IMR-90 (cell line): Measurements from ENCODE around the gene ARHGEF10L. TPM values are rescaled to one million over a fixed set of nuclear protein-coding genes. Genes with fewer than 3 reads are reported as not detected.

Source experiments
- ATAC-seq: fragments of 200-7000 bp; cut with Tn5 transposase; 2 replicates; pipeline ENCODE4 v1.9.1; 2020; ENCODE audit warnings: low read depth, mild to moderate bottlenecking, moderate library complexity
- BruUV-seq: library from RNA; stranded (reverse); fragments of 400-500 nt; replicated peaks from 2 replicates; lab custom pipeline; 2021; lab: Mats Ljungman, UMichigan
- CTCF ChIA-PET: fragments of 300-600 bp; formaldehyde crosslinking; extraction: SDS; loops from one replicate; lab custom pipeline; 2021; ENCODE audit warnings: antibody characterized with exemption; lab: Yijun Ruan, JAX
- POLR2A ChIA-PET: fragments of 300-600 bp; sonication (Branson Sonifier 250); formaldehyde crosslinking; loops from one replicate; lab custom pipeline; 2022; ENCODE audit warnings: antibody characterized with exemption; ENCODE audit not compliant: unreplicated experiment; lab: Charles Lee
- DNase-seq: peaks from one replicate; pipeline ENCODE4 v3.0.0; 2013
- H2AFZ ChIP-seq: replicated peaks from 2 replicates; pipeline ENCODE3; 2013; ENCODE audit warnings: low read length, mild to moderate bottlenecking; ENCODE audit not compliant: poor library complexity
- H2AK5ac ChIP-seq: 2 replicates; pipeline ENCODE4 v1.6.1; 2013; ENCODE audit warnings: low read depth, low read length, inconsistent platforms
- H2AK9ac ChIP-seq: replicated peaks from 2 replicates; pipeline ENCODE3; 2013; ENCODE audit warnings: mild to moderate bottlenecking, low read depth, low read length, moderate library complexity; ENCODE audit not compliant: poor library complexity
- H2BK120ac ChIP-seq: 2 replicates; pipeline ENCODE4 v1.6.1; 2013; ENCODE audit warnings: low read depth, low read length, inconsistent platforms
- H2BK15ac ChIP-seq: 3 replicates; pipeline ENCODE4 v1.6.1; 2013; ENCODE audit warnings: low read depth, low read length, inconsistent platforms
- H2BK20ac ChIP-seq: 2 replicates; pipeline ENCODE4 v1.6.1; 2013; ENCODE audit warnings: low read depth, mild to moderate bottlenecking, inconsistent platforms, low read length, moderate library complexity
- H2BK5ac ChIP-seq: 2 replicates; pipeline ENCODE4 v1.6.1; 2013; ENCODE audit warnings: mild to moderate bottlenecking, low read depth, low read length, inconsistent platforms; ENCODE audit not compliant: poor library complexity, severe bottlenecking
- H3K14ac ChIP-seq: replicated peaks from 2 replicates; pipeline ENCODE4 v1.6.1; 2013; ENCODE audit warnings: low read depth, low read length, inconsistent platforms
- H3K18ac ChIP-seq: 2 replicates; pipeline ENCODE4 v1.6.1; 2013; ENCODE audit warnings: low read depth, low read length, control low read depth
- H3K23ac ChIP-seq: 2 replicates; pipeline ENCODE4 v1.6.1; 2013; ENCODE audit warnings: low read depth, low read length, inconsistent platforms
- H3K27ac ChIP-seq: 2 replicates; pipeline ENCODE4 v1.5.1; 2013; ENCODE audit warnings: mild to moderate bottlenecking, control low read depth, low read length; ENCODE audit not compliant: insufficient read depth
- H3K27me3 ChIP-seq: 2 replicates; pipeline ENCODE4 v1.6.1; 2013; ENCODE audit warnings: low read length; ENCODE audit not compliant: control insufficient read depth, insufficient read depth
- H3K36me3 ChIP-seq: 2 replicates; pipeline ENCODE4 v1.6.1; 2013; ENCODE audit warnings: low read length, mixed read lengths; ENCODE audit not compliant: control insufficient read depth, insufficient read depth
- H3K4ac ChIP-seq: 2 replicates; pipeline ENCODE4 v1.6.1; 2013; ENCODE audit warnings: low read depth, low read length, inconsistent platforms
- H3K4me1 ChIP-seq: 2 replicates; pipeline ENCODE4 v1.6.1; 2013; ENCODE audit warnings: low read length, mixed read lengths; ENCODE audit not compliant: control insufficient read depth, insufficient read depth
- H3K4me2 ChIP-seq: 2 replicates; pipeline ENCODE4 v1.6.1; 2013; ENCODE audit warnings: low read depth, mild to moderate bottlenecking, control low read depth, low read length, moderate library complexity
- H3K4me3 ChIP-seq: 2 replicates; pipeline ENCODE4 v1.5.1; 2013; ENCODE audit warnings: low read depth, mild to moderate bottlenecking, control low read depth, low read length, moderate library complexity; ENCODE audit not compliant: insufficient read depth
- H3K56ac ChIP-seq: 2 replicates; pipeline ENCODE4 v1.6.1; 2013; ENCODE audit warnings: low read length, inconsistent platforms; ENCODE audit not compliant: insufficient read depth; ENCODE audit errors: extremely low read depth
- H3K79me1 ChIP-seq, 2 experiments: 2 replicates each; pipeline ENCODE4 v1.6.1; 2013; ENCODE audit warnings: low read length in 2 of 2, inconsistent platforms in 1 of 2, low read depth in 1 of 2
- H3K9ac ChIP-seq: 2 replicates; pipeline ENCODE4 v1.6.1; 2013; ENCODE audit warnings: low read depth, low read length, control low read depth
- H3K9me1 ChIP-seq: 2 replicates; pipeline ENCODE4 v1.6.1; 2013; ENCODE audit warnings: low read length, inconsistent platforms; ENCODE audit not compliant: insufficient read depth
- H3K9me3 ChIP-seq: 2 replicates; pipeline ENCODE4 v1.6.1; 2013; ENCODE audit warnings: low read length; ENCODE audit not compliant: control insufficient read depth, insufficient read depth
- H4K20me1 ChIP-seq: 2 replicates; pipeline ENCODE4 v1.6.1; 2013; ENCODE audit warnings: low read length, inconsistent platforms; ENCODE audit not compliant: insufficient read depth
- H4K5ac ChIP-seq: 2 replicates; pipeline ENCODE4 v1.6.1; 2013; ENCODE audit warnings: mild to moderate bottlenecking, low read depth, low read length, control low read depth
- H4K8ac ChIP-seq, 2 experiments: 2 replicates each; pipeline ENCODE4 v1.6.1; 2013; ENCODE audit warnings: low read depth in 2 of 2, low read length in 2 of 2, control low read depth in 1 of 2, inconsistent platforms in 1 of 2
- H4K91ac ChIP-seq: 2 replicates; pipeline ENCODE4 v1.6.1; 2013; ENCODE audit warnings: low read depth, low read length, inconsistent platforms; ENCODE audit not compliant: insufficient read depth
- BHLHE40 ChIP-seq: fragments of 150-350 bp; IDR thresholded peaks from 2 replicates; pipeline ENCODE4 v1.6.1; 2016; ENCODE audit warnings: mild to moderate bottlenecking, low read depth, low read length
- CEBPB ChIP-seq: IDR thresholded peaks from 2 replicates; pipeline ENCODE4 v1.6.1; 2012; ENCODE audit warnings: low read depth, low read length, improper control_type of control experiment
- CHD1 ChIP-seq: IDR thresholded peaks from 2 replicates; pipeline ENCODE4 v1.6.1; 2012; ENCODE audit warnings: low read depth, low read length, improper control_type of control experiment
- CTCF ChIP-seq: conservative IDR thresholded peaks from 2 replicates; pipeline ENCODE4 v1.5.1; 2012; ENCODE audit warnings: mild to moderate bottlenecking, low read depth, low read length, improper control_type of control experiment
- ELK1 ChIP-seq: fragments of 150-350 bp; IDR thresholded peaks from 2 replicates; pipeline ENCODE4 v1.6.1; 2016; ENCODE audit warnings: low read depth, mild to moderate bottlenecking, low read length, moderate library complexity, borderline replicate concordance
- FOS ChIP-seq: fragments of 150-350 bp; IDR thresholded peaks from 2 replicates; pipeline ENCODE4 v1.6.1; 2016; ENCODE audit warnings: low read depth, low read length
- MAFK ChIP-seq: IDR thresholded peaks from 2 replicates; pipeline ENCODE4 v1.6.1; 2012; ENCODE audit warnings: low read depth, low read length, improper control_type of control experiment
- MAZ ChIP-seq: IDR thresholded peaks from 2 replicates; pipeline ENCODE4 v1.6.1; 2012; ENCODE audit warnings: low read depth, mild to moderate bottlenecking, low read length, improper control_type of control experiment, moderate library complexity, borderline replicate concordance
- MXI1 ChIP-seq: IDR thresholded peaks from 2 replicates; pipeline ENCODE4 v1.6.1; 2012; ENCODE audit warnings: low read depth, mild to moderate bottlenecking, low read length, moderate library complexity, borderline replicate concordance
- NFE2L2 ChIP-seq: fragments of 150-350 bp; IDR thresholded peaks from 2 replicates; pipeline ENCODE4 v1.6.1; 2016; ENCODE audit warnings: low read depth, mild to moderate bottlenecking, low read length
- POLR2A ChIP-seq: IDR thresholded peaks from 2 replicates; pipeline ENCODE4 v1.6.1; 2012; ENCODE audit warnings: mild to moderate bottlenecking, low read depth, low read length
- RAD21 ChIP-seq: IDR thresholded peaks from 2 replicates; pipeline ENCODE4 v1.6.1; 2012; ENCODE audit warnings: low read length, improper control_type of control experiment
- RCOR1 ChIP-seq: IDR thresholded peaks from 2 replicates; pipeline ENCODE4 v1.6.1; 2012; ENCODE audit warnings: mild to moderate bottlenecking, low read length, improper control_type of control experiment; ENCODE audit not compliant: insufficient replicate concordance
- RFX5 ChIP-seq: IDR thresholded peaks from 2 replicates; pipeline ENCODE4 v1.8.0; 2012; ENCODE audit warnings: low read depth, mild to moderate bottlenecking, low read length, moderate library complexity
- SMC3 ChIP-seq: fragments of 150-350 bp; IDR thresholded peaks from 2 replicates; pipeline ENCODE4 v1.6.1; 2016; ENCODE audit warnings: low read depth, mild to moderate bottlenecking, antibody characterized with exemption, low read length, moderate library complexity
- WGBS, 2 experiments: methylation state at CpG; one replicate each; pipeline versions ENCODE4 v1.1.5 to v1.1.7; 2013; ENCODE audit warnings: missing lambda C conversion rate in 2 of 2; ENCODE audit not compliant: insufficient read length in 1 of 2; ENCODE audit errors: extremely low coverage in 2 of 2; 5-methylcytosine and 5-hydroxymethylcytosine counted together
- dilution Hi-C: fragments of 300-500 bp; cut with HindIII; formaldehyde crosslinking; loops from one replicate; pipeline ENCODE4 v1.14.3; 2018; ENCODE audit warnings: low sequenced_read_pairs; ENCODE audit not compliant: unreplicated experiment
- in situ Hi-C: fragments of 300-500 bp; cut with MboI; formaldehyde crosslinking; loops from 3 replicates; pipeline ENCODE4 v1.14.3; 2019; ENCODE audit warnings: low sequenced_read_pairs, inconsistent platforms, mixed read lengths
- intact Hi-C: fragments of 100-400 bp; cut with micrococcal nuclease; formaldehyde crosslinking; loops from 2 replicates; pipeline ENCODE4 v1.10.0; 2022
- polyA plus RNA-seq, 3 experiments: library from polyadenylated mRNA; depleted of rRNA; stranded (reverse); fragments of >200 nt; gene quantifications; 2 replicates each; pipeline ENCODE4 v1.2.3, GENCODE V29; 2012; ENCODE audit warnings: low replicate concordance in 1 of 3
- total RNA-seq: library from RNA; depleted of rRNA; stranded (reverse); fragments of >200 nt; gene quantifications from 2 replicates; pipeline ENCODE4 v1.2.3, GENCODE V29; 2012
- TF ChIP-seq, protein P1 (sequence below): fragments of 150-350 bp; IDR thresholded peaks from 2 replicates; pipeline ENCODE4 v1.6.1; 2017; ENCODE audit warnings: mild to moderate bottlenecking, antibody characterized with exemption, low read length, low read depth

The ARHGEF10L gene
- total and polyA plus RNA-seq, 2 of the 4 experiments (the other 2 are of a cell fraction), result 4.8 to 12.4 TPM

GRCh38 chr1:17669305-17669704, 129.8 kb downstream of the ARHGEF10L start:
- H3K9me3 ChIP-seq, result no peaks in the 10 kb centered on the region
- H3K4me1 ChIP-seq, result no peaks in the 10 kb centered on the region
- no peak overlapping the region for H3K4me2 ChIP-seq
- no peak overlapping the region for H3K18ac ChIP-seq
- H3K23ac ChIP-seq, result no peak overlapping the region
- H2BK120ac ChIP-seq, result no peak overlapping the region
- in situ Hi-C loops (no loop called here), intact Hi-C loops (no loop called here), dilution Hi-C loops (no loop called here)
- H2AK5ac ChIP-seq, result no peak overlapping the region
- no peak overlapping the region for H2BK20ac ChIP-seq
- ATAC-seq (no peak), DNase-seq (no peak)
- no peaks in the 10 kb centered on the region for H3K79me1 ChIP-seq
- BruUV-seq, result no TSS peak
- no peak overlapping the region for H3K9ac ChIP-seq
- H2BK5ac ChIP-seq, result no peak overlapping the region
- TF ChIP-seq NFE2L2 (no peak), CHD1 (no peak), FOS (no peak), MAZ (no peak), RFX5 (no peak), MXI1 (no peak), CEBPB (no peak), MAFK (no peak), ELK1 (no peak), RCOR1 (no peak), POLR2A (no peak), CTCF (no peak), SMC3 (no peak), RAD21 (no peak), BHLHE40 (no peak)
- TF ChIP-seq, protein P1, sequence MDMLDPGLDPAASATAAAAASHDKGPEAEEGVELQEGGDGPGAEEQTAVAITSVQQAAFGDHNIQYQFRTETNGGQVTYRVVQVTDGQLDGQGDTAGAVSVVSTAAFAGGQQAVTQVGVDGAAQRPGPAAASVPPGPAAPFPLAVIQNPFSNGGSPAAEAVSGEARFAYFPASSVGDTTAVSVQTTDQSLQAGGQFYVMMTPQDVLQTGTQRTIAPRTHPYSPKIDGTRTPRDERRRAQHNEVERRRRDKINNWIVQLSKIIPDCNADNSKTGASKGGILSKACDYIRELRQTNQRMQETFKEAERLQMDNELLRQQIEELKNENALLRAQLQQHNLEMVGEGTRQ, result no peak
- peaks cover 18% of the 10 kb centered on the region for H3K36me3 ChIP-seq
- H4K8ac ChIP-seq, result no peak overlapping the region
- H2AK9ac ChIP-seq, result no peak overlapping the region
- H3K9me1 ChIP-seq, result no peaks in the 10 kb centered on the region
- POLR2A ChIA-PET, result no interaction called here
- H4K91ac ChIP-seq, result no peak overlapping the region
- H3K27ac ChIP-seq, result no peak overlapping the region
- no CpG with 5 or more reads among the region's 9 CpGs for WGBS, 2 experiments
- H4K20me1 ChIP-seq, result peaks cover 6% of the 10 kb centered on the region; the same call in 1 of the 2 replicates
- no peak overlapping the region for H2BK15ac ChIP-seq
- H3K4me3 ChIP-seq, result no peak overlapping the region
- CTCF ChIA-PET, result no interaction called here
- H3K4ac ChIP-seq, result no peak overlapping the region
- H4K5ac ChIP-seq, result no peak overlapping the region
- no peaks in the 10 kb centered on the region for H3K27me3 ChIP-seq
- no peak overlapping the region for H3K14ac ChIP-seq
- no peak overlapping the region for H3K56ac ChIP-seq
- H2AFZ ChIP-seq, result no peak overlapping the region
